GM12874 (cell line): ENCODE measurements around the gene MLH1.

Source experiments
- CTCF ChIP-seq: IDR thresholded peaks from 2 replicates; pipeline ENCODE4 v1.5.1; 2011; ENCODE audit warnings: low read depth, mild to moderate bottlenecking, control low read depth, low read length, moderate library complexity; ENCODE audit not compliant: insufficient read depth

Gene MLH1

GRCh38 chr3:37082317-37082716 lies 89.0 kb downstream of the MLH1 start:
- no peak for TF ChIP-seq CTCF

- TF ChIP-seq CTCF = no peak
These were observed 93.6 kb downstream of the MLH1 start for GRCh38 chr3:37086918-37087317.

GRCh38 chr3:37087870-37088269 lies 94.6 kb downstream of the MLH1 start:
- no peak for TF ChIP-seq CTCF

GRCh38 chr3:37092484-37092883 lies 99.2 kb downstream of the MLH1 start:
- TF ChIP-seq CTCF = no peak

GRCh38 chr3:37093481-37093880 lies 100.2 kb downstream of the MLH1 start:
- TF ChIP-seq CTCF = no peak

GRCh38 chr3:37094636-37095035 lies 101.3 kb downstream of the MLH1 start:
- TF ChIP-seq CTCF = no peak

- TF ChIP-seq CTCF = no peak
These were observed 103.0 kb downstream of the MLH1 start for GRCh38 chr3:37096288-37096687.

GRCh38 chr3:37096975-37097374 lies 103.7 kb downstream of the MLH1 start:
- TF ChIP-seq CTCF = no peak
